Smooth muscle cell (in vitro differentiated cells): Measurements from ENCODE around the gene NAA50. TPM values are rescaled to one million over a fixed set of nuclear protein-coding genes. Genes with fewer than 3 reads are reported as not detected.
A peak's percentile ranks its signal among the peaks of the same experiment; 100 is the strongest.

Source experiments
- DNase-seq: peaks from one replicate; lab custom pipeline; 2025; ENCODE audit not compliant: unreplicated experiment; lab: John Stamatoyannopoulos, UW
- H2AFZ ChIP-seq: fragments of 200-600 bp; sonication (generic); 2 replicates; pipeline ENCODE4 v1.6.0; 2016; ENCODE audit warnings: antibody characterized with exemption, low read depth, mild to moderate bottlenecking
- H3F3A ChIP-seq: fragments of 200-600 bp; sonication (generic); 2 replicates; pipeline ENCODE4 v1.6.0; 2017; ENCODE audit warnings: antibody characterized with exemption, low read depth
- H3K27ac ChIP-seq: fragments of 200-600 bp; sonication (generic); 2 replicates; pipeline ENCODE4 v1.5.1; 2016; ENCODE audit warnings: low read depth, mild to moderate bottlenecking
- H3K27me3 ChIP-seq: fragments of 200-600 bp; sonication (generic); 2 replicates; pipeline ENCODE4 v1.6.1; 2016; ENCODE audit warnings: low read depth, mild to moderate bottlenecking
- H3K36me3 ChIP-seq: fragments of 200-600 bp; sonication (generic); 2 replicates; pipeline ENCODE4 v1.5.1; 2016; ENCODE audit warnings: low read depth
- H3K4me1 ChIP-seq: fragments of 200-600 bp; sonication (generic); 2 replicates; pipeline ENCODE4 v1.5.1; 2016; ENCODE audit warnings: low read depth
- H3K4me2 ChIP-seq: fragments of 200-600 bp; sonication (generic); 2 replicates; pipeline ENCODE4 v1.6.0; 2016; ENCODE audit warnings: mild to moderate bottlenecking
- H3K4me3 ChIP-seq: fragments of 200-600 bp; sonication (generic); 2 replicates; pipeline ENCODE4 v1.5.1; 2016; ENCODE audit warnings: mild to moderate bottlenecking
- H3K79me2 ChIP-seq: fragments of 200-600 bp; sonication (generic); 2 replicates; pipeline ENCODE4 v1.6.0; 2016; ENCODE audit warnings: low read depth, mild to moderate bottlenecking
- H3K9ac ChIP-seq: fragments of 200-600 bp; sonication (generic); 2 replicates; pipeline ENCODE4 v1.6.0; 2016; ENCODE audit warnings: low read depth
- H3K9me3 ChIP-seq: fragments of 200-600 bp; sonication (generic); replicated peaks from 2 replicates; pipeline ENCODE4 v1.5.1; 2016; ENCODE audit warnings: low read depth
- H4K20me1 ChIP-seq: fragments of 200-600 bp; sonication (generic); 2 replicates; pipeline ENCODE4 v1.6.0; 2016; ENCODE audit warnings: low read depth
- CTCF ChIP-seq: fragments of 200-600 bp; sonication (generic); IDR thresholded peaks from 2 replicates; pipeline ENCODE4 v1.5.1; 2017; ENCODE audit warnings: borderline replicate concordance, mild to moderate bottlenecking, antibody characterized with exemption; ENCODE audit not compliant: insufficient read depth, poor library complexity, severe bottlenecking
- WGBS: methylation state at CpG from one replicate; pipeline ENCODE4 v1.1.7; 2016; ENCODE audit warnings: low lambda C conversion rate; 5-methylcytosine and 5-hydroxymethylcytosine counted together
- polyA plus RNA-seq: library from polyadenylated mRNA; unstranded; fragments of >200 nt; fragmentation: Nextera tagmentation; extraction: Ambion mirVana; gene quantifications from 2 replicates; pipeline ENCODE4 v1.2.1, GENCODE V29; 2016
- total RNA-seq: library from RNA; depleted of rRNA; stranded (reverse); fragments of >200 nt; gene quantifications from 2 replicates; pipeline ENCODE4 v1.2.3, GENCODE V29; 2014

Gene NAA50
- total and polyA plus RNA-seq, 2 experiments from 2014 or later: 50.3 to 97.8 TPM

- Histone ChIP-seq H3K4me1 (peaks cover 9% of the 10 kb centered on the region), H3F3A (peaks cover 4% of the 10 kb centered on the region), H3K9ac (peak overlapping the region; percentile 92), H2AFZ (peak overlapping the region; percentile 67), H4K20me1 (no peaks in the 10 kb centered on the region), H3K27ac (peak overlapping the region; percentile 100), H3K79me2 (no peaks in the 10 kb centered on the region), H3K9me3 (no peaks in the 10 kb centered on the region), H3K27me3 (no peaks in the 10 kb centered on the region), H3K4me2 (peak overlapping the region; percentile 50), H3K4me3 (no peak overlapping the region), H3K36me3 (no peaks in the 10 kb centered on the region)
- TF ChIP-seq CTCF: no peak
- DNase-seq: no peak
- WGBS: 61% methylated on average over 4 of the region's 4 CpGs
Measured at GRCh38 chr3:113783980-113784379, 37.9 kb upstream of the NAA50 start.

- Histone ChIP-seq H3K9ac (peak overlapping the region; percentile 93), H4K20me1 (no peaks in the 10 kb centered on the region), H3K4me2 (peak overlapping the region; percentile 75), H3K79me2 (no peaks in the 10 kb centered on the region), H3K27me3 (no peaks in the 10 kb centered on the region), H3F3A (peaks cover 4% of the 10 kb centered on the region), H3K36me3 (no peaks in the 10 kb centered on the region), H3K27ac (peak overlapping the region; percentile 100), H2AFZ (no peak overlapping the region), H3K4me3 (no peak overlapping the region), H3K9me3 (no peaks in the 10 kb centered on the region), H3K4me1 (peaks cover 9% of the 10 kb centered on the region)
- no peak for TF ChIP-seq CTCF
- DNase-seq: no peak
Measured at GRCh38 chr3:113783463-113783862, 37.4 kb upstream of the NAA50 start.

- Histone ChIP-seq H3K4me1 (no peaks in the 10 kb centered on the region), H3K27ac (no peak overlapping the region), H3K9ac (no peak overlapping the region), H3K4me3 (no peak overlapping the region), H3K36me3 (no peaks in the 10 kb centered on the region), H3F3A (no peaks in the 10 kb centered on the region), H3K79me2 (peaks cover 17% of the 10 kb centered on the region), H3K4me2 (peak overlapping the region; percentile 62), H4K20me1 (no peaks in the 10 kb centered on the region), H3K9me3 (no peaks in the 10 kb centered on the region), H2AFZ (no peak overlapping the region), H3K27me3 (no peaks in the 10 kb centered on the region)
- TF ChIP-seq CTCF: no peak
- 81% methylated on average over 3 of the region's 3 CpGs for WGBS
- DNase-seq: no peak
Measured at GRCh38 chr3:113776564-113776963, 30.5 kb upstream of the NAA50 start.

GRCh38 chr3:113775516-113775915, 29.5 kb upstream of the NAA50 start:
- DNase-seq: no peak

More at GRCh38 chr3:113775516-113775915, 29.5 kb upstream of the NAA50 start:
- WGBS: 94% methylated on average over 1 of the region's 1 CpG
- TF ChIP-seq CTCF: no peak
- Histone ChIP-seq H3K9ac (no peak overlapping the region), H3K27me3 (no peaks in the 10 kb centered on the region), H3K4me3 (no peak overlapping the region), H3K27ac (peak overlapping the region; percentile 60), H3F3A (no peaks in the 10 kb centered on the region), H3K79me2 (peaks cover 22% of the 10 kb centered on the region), H3K4me1 (no peaks in the 10 kb centered on the region), H3K4me2 (peak overlapping the region; percentile 62), H2AFZ (peak overlapping the region; percentile 65), H3K36me3 (no peaks in the 10 kb centered on the region), H4K20me1 (no peaks in the 10 kb centered on the region), H3K9me3 (no peaks in the 10 kb centered on the region)
